ENCODE measurements around the gene MKI67.
"Not testable (repeated sequence)": the region's sequence is repeated elsewhere in the genome, so short reads cannot be mapped to it uniquely, and the experiment has no call there.

Gene MKI67

DNA sequence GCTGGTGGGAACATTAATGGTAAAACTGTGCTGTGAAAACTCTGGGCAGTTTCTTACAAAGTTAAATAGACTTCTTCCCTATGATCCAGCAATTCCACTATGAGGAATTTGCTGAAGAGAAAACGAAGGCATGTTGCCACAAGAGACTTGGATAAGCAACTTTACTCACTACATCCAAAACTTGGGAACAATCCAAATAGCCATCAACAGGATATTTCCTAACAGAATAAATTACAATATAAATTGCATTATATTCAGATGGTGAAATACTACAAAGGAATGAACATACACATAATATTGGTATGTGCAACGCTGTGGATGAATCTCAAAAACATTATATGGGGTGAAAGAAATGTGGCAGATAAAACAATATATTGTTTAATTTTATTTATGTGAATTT lies 21.4 kb upstream of the MKI67 start:
- peak; percentile 93 for DNase-seq (ENCODE audit: low read depth)

DNA sequence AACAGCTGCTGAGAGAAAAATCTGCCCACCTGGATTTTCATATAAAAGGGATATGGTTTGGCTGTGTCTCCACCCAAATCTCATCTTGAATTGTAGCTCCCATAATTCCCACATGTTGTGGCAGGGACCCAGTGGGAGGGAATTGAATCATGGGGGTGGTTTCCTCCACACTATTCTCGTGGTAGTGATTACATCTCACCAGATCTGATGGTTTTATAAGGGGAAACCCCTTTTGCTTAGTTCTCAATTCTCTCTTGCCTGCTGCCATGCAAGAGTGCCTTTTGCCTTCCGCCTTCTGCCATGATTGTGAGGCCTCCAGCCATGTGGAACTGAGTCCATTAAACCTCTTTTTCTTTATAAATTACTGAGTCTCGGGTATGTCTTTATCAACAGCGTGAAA lies 20.8 kb upstream of the MKI67 start:
- DNase-seq (ENCODE audit: low read depth) = no peak

DNA sequence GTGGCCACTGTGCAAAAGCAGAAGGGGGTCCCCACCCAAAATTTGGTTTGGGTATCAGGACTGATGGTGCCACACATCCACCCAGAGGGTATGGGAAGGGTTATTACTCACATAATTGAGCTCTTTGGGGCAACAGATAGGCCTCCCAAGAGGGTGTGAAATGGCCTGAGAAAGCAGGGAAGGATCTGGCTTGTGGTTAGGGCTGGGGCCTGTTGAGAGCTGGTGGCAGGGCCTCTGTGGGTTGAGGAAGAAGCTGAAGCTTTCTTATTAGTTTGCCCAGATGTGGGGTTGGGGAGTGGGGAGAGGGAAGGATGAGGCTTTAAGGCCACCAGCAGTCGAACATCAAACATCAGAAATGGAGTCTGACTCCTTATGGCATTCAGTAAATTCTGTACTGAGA lies 18.3 kb upstream of the MKI67 start:
- no peak for DNase-seq (ENCODE audit: low read depth)

DNA sequence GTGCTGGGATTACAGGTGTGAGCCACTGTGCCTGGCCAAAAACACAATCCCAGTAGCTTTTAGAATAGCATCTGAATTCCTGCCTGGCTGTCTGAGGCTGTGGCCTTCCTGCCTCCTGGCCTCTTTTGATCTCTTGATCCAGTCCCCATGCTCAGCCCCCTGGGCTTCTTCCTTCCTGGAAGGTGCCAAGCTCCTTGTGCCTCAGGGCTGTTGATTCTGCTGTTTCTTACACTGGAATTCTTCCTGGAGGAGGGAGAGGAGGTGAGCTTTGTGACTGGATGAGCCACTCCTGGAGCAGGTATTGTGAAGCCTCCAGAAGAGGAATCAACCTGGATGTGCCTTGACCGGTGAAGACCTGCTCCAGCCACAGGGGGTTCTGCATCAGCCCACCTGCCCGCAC lies 17.3 kb upstream of the MKI67 start:
- no peak for DNase-seq (ENCODE audit: low read depth)

DNA sequence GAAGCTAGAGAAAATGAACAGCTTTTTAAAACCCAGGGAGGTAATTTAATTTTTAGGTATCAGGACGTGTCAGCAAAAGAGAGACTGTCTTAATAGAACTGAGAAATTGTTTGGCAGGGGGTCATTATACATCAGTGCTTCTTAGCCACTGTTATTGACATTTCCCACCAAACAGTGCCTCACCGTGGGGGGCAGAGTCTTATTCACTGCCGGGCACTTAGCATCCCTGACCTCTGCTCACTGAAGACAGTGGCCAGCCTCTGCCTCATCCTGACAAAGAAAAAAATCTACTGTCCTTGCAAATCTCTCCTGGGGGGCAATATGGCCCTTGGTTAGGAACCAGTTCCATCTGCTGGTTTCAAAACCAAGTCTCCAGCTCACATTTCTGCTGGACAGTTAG lies 14.2 kb upstream of the MKI67 start:
- DNase-seq (ENCODE audit: low read depth) = no peak

DNA sequence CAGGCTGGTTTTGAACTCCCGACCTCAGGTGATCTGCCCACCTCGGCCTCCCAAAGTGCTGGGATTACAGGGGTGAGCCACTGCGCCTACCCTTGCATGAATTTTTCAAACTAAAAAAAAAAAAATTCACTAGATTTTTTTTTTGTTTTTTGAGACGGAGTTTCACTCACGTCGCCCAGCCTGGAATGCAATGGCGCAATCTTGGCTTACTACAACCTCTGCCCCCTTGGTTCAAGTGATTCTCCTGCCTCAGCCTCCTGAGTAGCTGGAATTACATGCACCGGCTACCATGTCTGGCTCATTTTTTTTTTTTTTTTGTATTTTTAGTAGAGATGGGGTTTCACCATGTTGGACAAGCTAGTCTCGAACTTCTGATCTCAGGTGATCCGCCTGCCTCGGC lies 12.2 kb upstream of the MKI67 start:
- not testable (repeated sequence) for DNase-seq (ENCODE audit: low read depth)

DNA sequence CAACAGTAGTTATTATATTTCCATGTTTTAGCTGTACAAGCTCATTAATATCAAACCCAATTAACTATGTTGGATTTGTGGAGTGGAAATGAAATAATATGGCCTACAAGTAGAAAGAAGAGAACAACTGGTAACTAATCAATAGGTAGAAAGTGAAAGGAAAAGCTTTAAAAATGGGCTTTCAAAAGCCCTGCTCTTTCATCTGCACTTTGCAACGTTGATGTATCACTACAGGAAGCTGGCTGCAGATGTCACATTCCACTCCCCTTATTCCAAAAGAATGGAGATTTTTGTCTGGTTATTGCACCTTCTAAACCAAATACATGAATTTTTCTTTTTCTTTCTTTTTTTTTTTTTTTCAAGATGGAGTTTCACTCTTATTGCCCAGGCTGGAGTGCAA lies 11.7 kb upstream of the MKI67 start:
- no peak for DNase-seq (ENCODE audit: low read depth)

DNA sequence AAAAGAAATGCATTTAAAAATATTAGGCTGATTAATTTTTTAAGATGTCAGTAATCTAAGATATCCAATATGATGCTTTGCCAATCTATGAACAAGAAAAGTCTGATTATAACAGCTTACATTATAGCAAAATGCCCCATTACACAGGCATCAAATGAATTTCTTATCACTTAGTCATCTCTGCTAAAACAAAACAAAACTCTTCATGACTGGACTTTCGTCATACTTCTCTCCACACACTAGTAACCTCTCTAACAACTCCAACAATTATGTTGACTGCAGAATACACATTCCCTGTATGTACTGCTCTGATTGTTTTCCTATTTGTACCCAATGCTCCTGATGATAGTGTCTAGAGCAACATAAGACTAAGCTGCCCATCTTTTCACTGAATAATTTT lies 3.8 kb upstream of the MKI67 start:
- DNase-seq (ENCODE audit: low read depth) = peak; percentile 50

DNA sequence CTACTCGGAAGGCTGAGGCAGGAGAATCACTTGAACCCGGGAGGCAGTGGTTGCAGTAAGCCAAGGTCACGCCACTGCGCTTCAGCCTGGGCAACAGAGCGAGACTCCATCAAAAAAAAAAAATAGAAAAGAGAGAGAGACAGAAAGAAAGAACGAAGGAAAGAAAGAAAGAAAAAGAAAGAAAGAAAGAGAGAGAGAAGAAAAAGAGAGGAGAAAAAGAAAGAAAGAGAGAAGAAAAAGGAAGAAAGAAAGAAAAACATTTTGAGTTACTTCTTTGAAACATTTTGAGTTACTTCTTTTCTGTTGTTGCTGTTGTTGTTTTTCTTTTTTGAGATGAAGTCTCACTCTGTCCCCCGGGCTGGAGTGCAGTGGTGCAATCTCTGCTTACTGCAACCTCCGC lies 2.4 kb upstream of the MKI67 start:
- DNase-seq (ENCODE audit: low read depth) = no peak

DNA sequence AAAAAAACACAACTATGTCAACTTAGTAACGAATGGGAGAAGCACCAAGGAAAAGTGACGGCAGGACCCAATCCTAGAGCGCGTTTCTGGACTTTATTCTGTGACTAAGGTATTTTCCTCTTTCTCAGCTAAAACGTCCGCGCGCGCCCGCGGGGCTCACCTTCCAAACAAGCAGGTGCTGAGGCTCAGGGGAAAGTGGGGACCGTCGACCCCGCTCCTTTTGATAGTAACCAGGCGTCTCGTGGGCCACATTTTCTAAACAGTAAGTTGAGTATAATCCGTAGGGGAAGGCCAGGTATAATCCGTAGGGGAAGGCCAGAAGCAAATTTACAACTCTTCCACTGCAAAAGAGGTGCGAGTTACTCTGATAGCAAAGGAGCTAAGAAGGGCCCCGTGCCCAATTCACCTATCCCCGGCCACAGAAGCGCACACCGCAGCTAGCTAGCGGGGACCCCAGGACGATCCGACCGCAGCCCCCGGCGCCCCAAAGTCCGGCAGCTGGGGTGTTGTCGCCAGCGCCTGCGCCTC lies 743 bp downstream of the MKI67 start:
- no peak for DNase-seq (ENCODE audit: low read depth)

DNA sequence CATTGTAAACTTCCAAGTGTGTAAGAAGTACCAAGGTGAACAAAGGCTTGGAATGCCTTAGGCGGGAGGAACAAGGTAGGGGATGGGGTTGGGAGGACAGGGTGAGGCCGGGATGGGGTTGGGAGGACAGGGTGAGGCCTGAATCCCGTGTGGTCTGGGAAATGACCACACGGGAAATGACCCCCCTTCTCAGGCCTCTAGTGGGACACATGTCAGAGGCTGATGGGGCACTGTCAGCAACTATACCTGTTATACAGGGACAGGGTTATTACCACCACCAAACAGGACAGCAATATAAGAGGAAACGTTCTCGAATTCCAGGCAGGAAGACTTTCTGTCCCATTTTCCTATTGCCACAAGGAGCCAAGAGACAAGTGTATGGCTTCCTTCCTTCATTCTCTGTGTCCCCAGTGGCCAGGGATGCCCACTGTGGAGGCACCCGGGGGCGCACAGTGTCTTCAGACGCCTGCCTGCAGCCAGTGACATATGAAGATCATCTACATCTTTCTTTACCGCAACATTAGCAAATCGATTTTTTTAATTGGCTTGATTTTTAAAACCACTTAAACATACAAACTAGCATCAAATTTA lies 1.3 kb downstream of the MKI67 start:
- no peak for DNase-seq (ENCODE audit: low read depth)

DNA sequence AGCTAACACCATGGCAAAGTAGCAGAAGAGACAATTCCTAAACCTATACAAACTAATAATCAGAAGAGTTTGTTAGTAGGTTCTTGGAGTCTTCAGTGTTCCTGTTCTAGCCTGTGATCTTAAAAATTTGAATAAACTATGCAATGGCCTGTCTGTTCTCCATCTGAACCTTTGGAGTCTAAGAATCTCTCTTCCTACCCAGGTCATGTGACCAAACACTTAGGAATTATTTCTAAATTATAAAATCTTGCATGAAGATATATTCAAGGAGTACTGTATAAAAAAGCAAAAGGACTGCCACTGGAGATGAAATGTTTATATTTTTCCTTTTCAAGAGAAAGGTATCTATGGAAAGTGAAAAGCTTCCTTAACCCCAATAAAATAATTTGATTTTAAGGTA lies 2.4 kb downstream of the MKI67 start:
- DNase-seq (ENCODE audit: low read depth) = no peak

DNA sequence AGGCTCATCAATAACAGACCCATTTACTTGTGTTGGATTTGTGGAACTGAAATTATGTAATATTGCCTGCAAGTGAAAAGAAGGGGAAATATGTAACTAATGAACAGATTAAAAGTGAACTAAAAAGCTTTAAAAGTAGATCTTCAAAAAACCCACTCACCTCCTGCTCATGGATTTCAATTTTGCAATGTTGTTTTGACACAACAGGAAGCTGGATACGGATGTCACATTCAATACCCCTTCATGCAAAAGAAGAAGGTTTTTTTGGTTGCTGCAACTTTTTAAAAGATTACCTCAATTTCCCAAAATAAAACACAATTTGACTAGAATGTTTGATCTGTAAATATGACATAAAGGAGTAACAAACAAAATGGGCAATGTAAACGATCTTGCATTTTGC lies 3.3 kb downstream of the MKI67 start:
- DNase-seq (ENCODE audit: low read depth) = no peak

DNA sequence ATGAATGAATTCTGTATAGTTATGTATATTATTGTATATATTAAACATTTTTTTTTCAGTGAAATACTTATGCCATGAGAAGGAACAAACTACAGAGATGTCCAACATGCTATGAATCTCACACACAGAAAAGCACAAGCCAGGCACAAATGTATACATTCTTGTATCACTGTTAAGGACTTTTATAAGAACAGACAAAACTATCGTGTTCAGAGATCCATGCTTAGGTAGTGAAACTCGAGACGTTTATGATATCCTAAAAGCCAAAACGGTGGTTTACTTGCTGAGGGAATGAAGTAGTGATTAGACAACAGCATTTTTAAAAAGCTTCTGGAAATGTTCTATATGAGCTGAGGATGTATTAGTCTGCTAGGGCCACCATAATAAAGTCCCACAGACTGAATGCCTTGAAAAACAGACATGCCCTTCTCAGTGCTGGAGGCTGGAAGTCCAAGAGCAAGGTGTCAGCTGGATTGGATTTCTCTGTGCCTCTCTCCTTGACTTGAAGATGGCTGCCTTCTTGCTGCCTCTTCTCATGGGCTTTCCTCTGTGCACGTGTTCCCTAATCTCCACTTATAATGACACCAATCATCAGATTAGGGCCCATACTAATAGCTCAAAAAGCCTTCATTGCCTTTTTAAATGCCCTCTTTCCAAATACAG lies 4.3 kb downstream of the MKI67 start:
- DNase-seq (ENCODE audit: low read depth) = no peak

DNA sequence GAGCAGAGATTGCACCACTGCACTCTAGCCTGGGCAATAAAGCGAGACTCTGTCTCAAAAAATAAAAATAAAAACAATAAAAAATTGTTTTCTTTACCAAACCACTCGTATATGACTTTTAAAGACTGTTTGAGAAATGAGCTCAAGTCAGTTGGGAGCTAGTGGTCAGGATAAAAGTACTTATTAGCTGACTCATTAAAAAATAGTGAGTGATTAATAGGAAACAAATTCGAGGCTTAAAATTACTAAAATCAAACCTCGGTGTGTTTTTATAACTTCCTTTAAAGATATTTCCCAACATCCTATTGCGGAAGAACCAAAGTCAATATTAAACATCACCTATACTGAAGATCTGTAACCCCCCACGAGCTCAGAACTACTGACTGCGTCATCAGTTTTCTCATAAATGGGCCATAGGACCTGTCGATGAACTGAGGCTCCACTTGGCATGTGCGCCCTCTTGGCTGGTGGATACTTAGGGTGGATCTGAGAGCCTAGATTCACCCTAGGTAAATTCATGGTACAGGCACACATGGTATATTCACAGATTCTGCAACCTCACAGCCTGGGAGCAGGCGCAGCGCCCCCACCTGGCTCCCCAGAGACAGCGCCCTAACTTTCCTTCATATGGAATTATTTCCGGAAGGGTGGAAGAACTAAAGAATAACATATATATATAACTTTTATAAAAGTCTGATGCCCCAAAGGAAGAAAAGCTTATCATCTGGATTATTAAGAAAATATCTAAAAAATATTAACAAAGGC lies 9.2 kb downstream of the MKI67 start:
- DNase-seq (ENCODE audit: low read depth) = no peak

DNA sequence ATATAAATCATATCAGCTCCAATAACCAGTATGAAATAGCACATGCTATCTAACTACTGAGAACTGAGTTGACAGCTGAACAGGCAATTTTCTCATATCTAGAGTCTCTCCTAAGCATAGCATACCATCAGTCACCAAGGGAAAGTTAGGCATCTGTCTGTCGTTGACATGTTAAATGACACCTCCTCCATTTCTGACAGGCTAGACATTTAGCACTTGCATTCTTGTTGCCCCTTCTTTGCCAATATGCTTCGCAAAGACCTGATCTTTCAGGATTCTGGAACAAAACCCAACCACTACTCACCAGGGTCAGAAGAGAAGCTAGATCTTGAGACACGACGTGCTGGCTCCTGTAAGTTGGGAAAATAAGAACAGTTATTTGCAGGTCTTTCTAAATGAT lies 10.0 kb downstream of the MKI67 start:
- no peak for DNase-seq (ENCODE audit: low read depth)

DNA sequence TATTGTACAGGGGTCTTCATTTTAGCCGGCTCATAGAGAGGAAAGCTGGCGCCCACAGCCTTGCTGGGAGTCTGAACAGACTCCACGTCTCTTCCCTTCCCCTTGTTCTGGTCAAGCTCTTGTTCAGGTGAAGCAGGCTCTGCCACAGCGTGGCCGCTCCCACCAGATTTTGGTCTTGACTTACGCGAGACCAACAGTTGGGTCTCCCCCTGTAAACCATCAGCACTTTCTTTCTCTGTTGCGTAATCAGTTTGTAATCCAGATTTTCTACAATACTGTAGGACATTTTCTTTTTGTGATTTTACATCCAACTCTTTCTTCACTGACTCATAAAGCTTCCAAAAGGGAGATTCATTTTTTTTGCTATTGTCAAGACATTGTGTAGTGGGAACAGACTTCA lies 10.9 kb downstream of the MKI67 start:
- no peak for DNase-seq (ENCODE audit: low read depth)

DNA sequence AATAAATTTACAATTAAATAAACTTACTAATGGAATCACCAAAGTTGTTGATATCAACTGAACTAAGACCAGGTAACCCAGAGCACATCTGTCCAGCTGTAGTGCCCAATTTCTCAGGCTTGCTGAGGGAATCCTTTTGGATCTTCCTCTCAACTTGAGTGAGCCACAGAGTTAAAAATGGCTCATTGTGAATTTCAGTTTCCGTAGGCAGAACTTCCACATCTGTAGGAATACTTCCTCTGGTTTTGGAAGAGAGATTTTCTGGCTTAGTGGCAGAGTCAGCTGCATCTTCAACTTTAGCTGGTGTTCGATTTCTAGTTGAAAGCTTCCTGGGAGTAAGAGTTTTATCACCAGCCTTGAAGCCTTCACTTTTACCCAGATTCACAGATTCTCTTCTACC lies 11.3 kb downstream of the MKI67 start:
- DNase-seq (ENCODE audit: low read depth) = no peak

DNA sequence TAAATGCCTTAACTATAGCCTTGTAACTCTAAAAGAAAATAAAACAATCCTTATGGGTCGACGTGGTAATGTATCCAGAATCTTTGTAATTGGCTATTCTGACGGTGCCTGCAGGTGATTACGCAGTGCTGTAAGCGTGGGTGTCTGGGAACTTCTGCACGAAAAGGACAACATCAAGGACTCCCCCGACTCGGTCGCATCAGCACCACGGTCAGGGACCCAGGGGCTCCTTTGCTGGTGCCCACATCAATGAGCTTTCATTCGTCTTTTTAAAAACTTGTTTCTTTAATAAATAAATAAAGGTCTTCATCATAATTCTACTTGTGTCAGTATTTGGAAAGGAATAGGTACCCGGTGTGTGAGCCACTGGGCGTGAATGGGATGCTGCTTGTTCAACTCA lies 13.2 kb downstream of the MKI67 start:
- no peak for DNase-seq (ENCODE audit: low read depth)

DNA sequence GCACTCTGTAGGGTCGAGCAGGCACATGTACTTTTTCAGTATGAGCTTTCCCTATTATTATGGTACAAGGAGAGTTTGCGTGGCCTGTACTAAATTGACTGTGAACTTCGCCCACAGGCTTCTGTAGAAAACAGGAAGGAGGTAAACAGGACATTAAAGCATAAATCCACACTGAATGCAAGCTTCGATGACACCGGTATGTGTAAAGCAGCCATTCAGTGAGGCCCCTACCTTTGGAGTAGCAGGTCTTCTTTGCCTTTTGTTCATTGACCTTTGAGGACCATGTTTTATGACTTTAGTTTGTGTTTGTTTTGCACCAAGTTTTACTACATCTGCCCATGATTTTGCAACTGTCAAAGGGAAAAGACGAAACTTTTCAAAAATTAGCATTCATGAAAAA lies 14.5 kb downstream of the MKI67 start:
- DNase-seq (ENCODE audit: low read depth) = no peak

DNA sequence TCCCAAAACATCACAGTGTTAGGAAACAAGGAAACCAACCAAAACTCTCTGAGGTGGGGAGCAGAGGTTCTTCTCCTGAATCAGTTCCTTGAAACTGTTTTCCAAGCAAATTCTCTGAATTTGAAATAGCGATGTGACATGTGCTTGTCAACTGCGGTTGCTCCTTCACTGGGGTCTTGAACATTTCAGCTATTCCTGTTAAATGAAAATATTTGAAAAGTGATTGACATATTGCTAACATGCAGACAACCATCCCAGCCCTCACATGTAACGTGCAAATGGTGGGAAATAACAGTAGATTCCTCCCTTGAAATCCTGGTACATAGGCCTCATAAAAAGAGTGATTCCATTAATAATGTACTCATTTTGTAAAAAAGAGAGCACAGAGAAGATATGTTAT lies 15.9 kb downstream of the MKI67 start:
- no peak for DNase-seq (ENCODE audit: low read depth)

DNA sequence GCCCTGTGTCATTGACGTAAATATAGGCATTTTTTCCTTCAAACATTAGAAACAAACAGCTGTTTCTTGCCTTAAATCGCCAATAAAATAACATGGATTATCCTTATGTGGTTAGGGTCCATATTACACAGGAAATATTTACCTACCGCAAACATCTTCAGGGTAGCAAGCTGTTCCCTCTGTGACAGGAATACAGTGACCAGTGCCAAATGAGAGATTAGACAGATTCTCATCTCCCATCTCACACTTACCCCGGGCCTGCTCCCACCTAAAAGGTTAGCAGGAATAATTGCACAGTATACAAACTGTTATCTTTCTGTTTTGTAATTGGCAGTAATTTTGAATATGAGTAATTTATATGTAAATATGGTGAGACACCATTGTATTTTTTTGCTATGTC lies 16.5 kb downstream of the MKI67 start:
- no peak for DNase-seq (ENCODE audit: low read depth)

DNA sequence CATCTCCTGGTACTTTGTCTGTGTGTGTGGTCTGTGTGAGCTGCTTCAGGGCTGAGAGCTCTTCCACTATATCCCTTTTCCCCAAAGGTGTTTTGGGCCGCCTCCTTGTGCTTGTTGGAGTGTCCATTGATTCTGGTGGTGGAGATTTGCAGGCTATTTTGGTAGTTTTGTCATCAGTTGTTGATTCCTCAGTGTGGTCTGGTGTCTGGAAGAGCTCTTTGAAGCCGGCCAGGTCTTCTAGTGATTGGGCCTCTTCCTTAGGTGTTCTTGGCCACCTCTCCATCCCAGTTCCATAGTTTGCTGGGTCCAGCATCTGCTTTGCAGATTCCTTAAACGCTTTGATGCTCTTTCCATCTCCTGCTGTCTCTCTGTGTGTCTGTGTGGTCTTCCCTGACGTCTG lies 20.8 kb downstream of the MKI67 start:
- DNase-seq (ENCODE audit: low read depth) = no peak

Measured in GM04503 (cell line).